IMR-90 (cell line): ENCODE results near the gene NAV2. TPM values are rescaled to one million over a fixed set of nuclear protein-coding genes. Genes with fewer than 3 reads are reported as not detected.

Experiments
- ATAC-seq: fragments of 200-7000 bp; cut with Tn5 transposase; 2 replicates; pipeline ENCODE4 v1.9.1; 2020; ENCODE audit warnings: low read depth, mild to moderate bottlenecking, moderate library complexity
- BruUV-seq: library from RNA; stranded (reverse); fragments of 400-500 nt; replicated peaks from 2 replicates; lab custom pipeline; 2021; lab: Mats Ljungman, UMichigan
- CTCF ChIA-PET: fragments of 300-600 bp; formaldehyde crosslinking; extraction: SDS; loops from one replicate; lab custom pipeline; 2021; ENCODE audit warnings: antibody characterized with exemption; lab: Yijun Ruan, JAX
- POLR2A ChIA-PET: fragments of 300-600 bp; sonication (Branson Sonifier 250); formaldehyde crosslinking; loops from one replicate; lab custom pipeline; 2022; ENCODE audit warnings: antibody characterized with exemption; ENCODE audit not compliant: unreplicated experiment; lab: Charles Lee
- DNase-seq: peaks from one replicate; pipeline ENCODE4 v3.0.0; 2013
- H2AFZ ChIP-seq: replicated peaks from 2 replicates; pipeline ENCODE3; 2013; ENCODE audit warnings: low read length, mild to moderate bottlenecking; ENCODE audit not compliant: poor library complexity
- H2AK5ac ChIP-seq: 2 replicates; pipeline ENCODE4 v1.6.1; 2013; ENCODE audit warnings: low read depth, low read length, inconsistent platforms
- H2AK9ac ChIP-seq: replicated peaks from 2 replicates; pipeline ENCODE3; 2013; ENCODE audit warnings: mild to moderate bottlenecking, low read depth, low read length, moderate library complexity; ENCODE audit not compliant: poor library complexity
- H2BK120ac ChIP-seq: 2 replicates; pipeline ENCODE4 v1.6.1; 2013; ENCODE audit warnings: low read depth, low read length, inconsistent platforms
- H2BK15ac ChIP-seq: 3 replicates; pipeline ENCODE4 v1.6.1; 2013; ENCODE audit warnings: low read depth, low read length, inconsistent platforms
- H2BK20ac ChIP-seq: 2 replicates; pipeline ENCODE4 v1.6.1; 2013; ENCODE audit warnings: low read depth, mild to moderate bottlenecking, inconsistent platforms, low read length, moderate library complexity
- H2BK5ac ChIP-seq: 2 replicates; pipeline ENCODE4 v1.6.1; 2013; ENCODE audit warnings: mild to moderate bottlenecking, low read depth, low read length, inconsistent platforms; ENCODE audit not compliant: poor library complexity, severe bottlenecking
- H3K14ac ChIP-seq: replicated peaks from 2 replicates; pipeline ENCODE4 v1.6.1; 2013; ENCODE audit warnings: low read depth, low read length, inconsistent platforms
- H3K18ac ChIP-seq: 2 replicates; pipeline ENCODE4 v1.6.1; 2013; ENCODE audit warnings: low read depth, low read length, control low read depth
- H3K23ac ChIP-seq: 2 replicates; pipeline ENCODE4 v1.6.1; 2013; ENCODE audit warnings: low read depth, low read length, inconsistent platforms
- H3K27ac ChIP-seq: 2 replicates; pipeline ENCODE4 v1.5.1; 2013; ENCODE audit warnings: mild to moderate bottlenecking, control low read depth, low read length; ENCODE audit not compliant: insufficient read depth
- H3K27me3 ChIP-seq: 2 replicates; pipeline ENCODE4 v1.6.1; 2013; ENCODE audit warnings: low read length; ENCODE audit not compliant: control insufficient read depth, insufficient read depth
- H3K36me3 ChIP-seq: 2 replicates; pipeline ENCODE4 v1.6.1; 2013; ENCODE audit warnings: low read length, mixed read lengths; ENCODE audit not compliant: control insufficient read depth, insufficient read depth
- H3K4ac ChIP-seq: 2 replicates; pipeline ENCODE4 v1.6.1; 2013; ENCODE audit warnings: low read depth, low read length, inconsistent platforms
- H3K4me1 ChIP-seq: 2 replicates; pipeline ENCODE4 v1.6.1; 2013; ENCODE audit warnings: low read length, mixed read lengths; ENCODE audit not compliant: control insufficient read depth, insufficient read depth
- H3K4me2 ChIP-seq: 2 replicates; pipeline ENCODE4 v1.6.1; 2013; ENCODE audit warnings: low read depth, mild to moderate bottlenecking, control low read depth, low read length, moderate library complexity
- H3K4me3 ChIP-seq: 2 replicates; pipeline ENCODE4 v1.5.1; 2013; ENCODE audit warnings: low read depth, mild to moderate bottlenecking, control low read depth, low read length, moderate library complexity; ENCODE audit not compliant: insufficient read depth
- H3K56ac ChIP-seq: 2 replicates; pipeline ENCODE4 v1.6.1; 2013; ENCODE audit warnings: low read length, inconsistent platforms; ENCODE audit not compliant: insufficient read depth; ENCODE audit errors: extremely low read depth
- H3K79me1 ChIP-seq, 2 experiments: 2 replicates each; pipeline ENCODE4 v1.6.1; 2013; ENCODE audit warnings: low read length in 2 of 2, inconsistent platforms in 1 of 2, low read depth in 1 of 2
- H3K9ac ChIP-seq: 2 replicates; pipeline ENCODE4 v1.6.1; 2013; ENCODE audit warnings: low read depth, low read length, control low read depth
- H3K9me1 ChIP-seq: 2 replicates; pipeline ENCODE4 v1.6.1; 2013; ENCODE audit warnings: low read length, inconsistent platforms; ENCODE audit not compliant: insufficient read depth
- H3K9me3 ChIP-seq: 2 replicates; pipeline ENCODE4 v1.6.1; 2013; ENCODE audit warnings: low read length; ENCODE audit not compliant: control insufficient read depth, insufficient read depth
- H4K20me1 ChIP-seq: 2 replicates; pipeline ENCODE4 v1.6.1; 2013; ENCODE audit warnings: low read length, inconsistent platforms; ENCODE audit not compliant: insufficient read depth
- H4K5ac ChIP-seq: 2 replicates; pipeline ENCODE4 v1.6.1; 2013; ENCODE audit warnings: mild to moderate bottlenecking, low read depth, low read length, control low read depth
- H4K8ac ChIP-seq, 2 experiments: 2 replicates each; pipeline ENCODE4 v1.6.1; 2013; ENCODE audit warnings: low read depth in 2 of 2, low read length in 2 of 2, control low read depth in 1 of 2, inconsistent platforms in 1 of 2
- H4K91ac ChIP-seq: 2 replicates; pipeline ENCODE4 v1.6.1; 2013; ENCODE audit warnings: low read depth, low read length, inconsistent platforms; ENCODE audit not compliant: insufficient read depth
- MAFK ChIP-seq: IDR thresholded peaks from 2 replicates; pipeline ENCODE4 v1.6.1; 2012; ENCODE audit warnings: low read depth, low read length, improper control_type of control experiment
- NFE2L2 ChIP-seq: fragments of 150-350 bp; IDR thresholded peaks from 2 replicates; pipeline ENCODE4 v1.6.1; 2016; ENCODE audit warnings: low read depth, mild to moderate bottlenecking, low read length
- WGBS, 2 experiments: methylation state at CpG; one replicate each; pipeline versions ENCODE4 v1.1.5 to v1.1.7; 2013; ENCODE audit warnings: missing lambda C conversion rate in 2 of 2; ENCODE audit not compliant: insufficient read length in 1 of 2; ENCODE audit errors: extremely low coverage in 2 of 2; 5-methylcytosine and 5-hydroxymethylcytosine counted together
- dilution Hi-C: fragments of 300-500 bp; cut with HindIII; formaldehyde crosslinking; loops from one replicate; pipeline ENCODE4 v1.14.3; 2018; ENCODE audit warnings: low sequenced_read_pairs; ENCODE audit not compliant: unreplicated experiment
- in situ Hi-C: fragments of 300-500 bp; cut with MboI; formaldehyde crosslinking; loops from 3 replicates; pipeline ENCODE4 v1.14.3; 2019; ENCODE audit warnings: low sequenced_read_pairs, inconsistent platforms, mixed read lengths
- intact Hi-C: fragments of 100-400 bp; cut with micrococcal nuclease; formaldehyde crosslinking; loops from 2 replicates; pipeline ENCODE4 v1.10.0; 2022
- polyA plus RNA-seq, 3 experiments: library from polyadenylated mRNA; depleted of rRNA; stranded (reverse); fragments of >200 nt; gene quantifications; 2 replicates each; pipeline ENCODE4 v1.2.3, GENCODE V29; 2012; ENCODE audit warnings: low replicate concordance in 1 of 3
- total RNA-seq: library from RNA; depleted of rRNA; stranded (reverse); fragments of >200 nt; gene quantifications from 2 replicates; pipeline ENCODE4 v1.2.3, GENCODE V29; 2012

NAV2 gene
- total and polyA plus RNA-seq, 2 of the 4 experiments (the other 2 are of a cell fraction), result 4.5 to 12.6 TPM

- peaks cover 2% of the 10 kb centered on the region; the same call in 1 of the 2 replicates for H3K4me1 ChIP-seq
- no peak overlapping the region for H3K14ac ChIP-seq
- no peak overlapping the region for H4K8ac ChIP-seq
- H4K91ac ChIP-seq, result no peak overlapping the region
- H3K23ac ChIP-seq, result no peak overlapping the region
- ChIA-PET POLR2A (no interaction called here), CTCF (no interaction called here)
- H2AFZ ChIP-seq, result no peak overlapping the region
- no peak overlapping the region for H3K27ac ChIP-seq
- peaks cover 4% of the 10 kb centered on the region; the same call in 1 of the 2 replicates for H3K27me3 ChIP-seq
- H3K56ac ChIP-seq, result no peak overlapping the region
- H2AK5ac ChIP-seq, result no peak overlapping the region
- no peak overlapping the region for H3K18ac ChIP-seq
- intact Hi-C loops, result no loop called here
- dilution Hi-C loops, result no loop called here
- no peak overlapping the region for H2BK120ac ChIP-seq
- BruUV-seq, result no TSS peak
- TF ChIP-seq NFE2L2 (no peak), MAFK (peak; percentile 54)
- ATAC-seq (no peak), DNase-seq (peak; percentile 7)
- no peak overlapping the region for H3K9ac ChIP-seq
- peaks cover 95% of the 10 kb centered on the region for H4K20me1 ChIP-seq
- H3K4ac ChIP-seq, result no peak overlapping the region
- H2BK20ac ChIP-seq, result no peak overlapping the region
- H3K36me3 ChIP-seq, result no peaks in the 10 kb centered on the region
- no peak overlapping the region for H2BK15ac ChIP-seq
- 100% methylated on average over 1 of the region's 3 CpGs; no CpG with 5 or more reads in 1 of the 2 experiments for WGBS, 2 experiments
- H3K9me1 ChIP-seq, result peaks cover 7% of the 10 kb centered on the region; the same call in 1 of the 2 replicates
- H2AK9ac ChIP-seq, result no peak overlapping the region
- no peak overlapping the region for H4K5ac ChIP-seq
- in situ Hi-C loops, result loop anchor here (25.0 kb wide), 1 partner anchor 688 kb away; no protein-coding TSS in a partner anchor
- 0 out of 2 replicates have a peak, but pooled peaks cover 1% of the 10 kb centered on the region for H3K9me3 ChIP-seq
- no peak overlapping the region for H3K4me3 ChIP-seq
- no peak overlapping the region for H2BK5ac ChIP-seq
- no peak overlapping the region for H3K4me2 ChIP-seq
- H3K79me1 ChIP-seq, result peaks cover 66 to 68% of the 10 kb centered on the region in 2 experiments
Measured at GRCh38 chr11:19774817-19775580, 62.4 kb downstream of the NAV2 start.
